ENCODE measurements around the gene ACKR1.

The ACKR1 gene

GRCh38 chr1:159171688-159172501, 32.8 kb upstream of the ACKR1 start:
- no peak overlapping the region for H3K4me3 ChIP-seq
- no peaks in the 10 kb centered on the region for H3K36me3 ChIP-seq
- TF ChIP-seq Cebpa-rat (IDR thresholded peaks at IDR 0.05) = no peak
- no peak overlapping the region for H3K9ac ChIP-seq
- peaks cover 6% of the 10 kb centered on the region; the same call in 1 of the 2 replicates for H3K27me3 ChIP-seq
- H4K20me1 ChIP-seq = no peaks in the 10 kb centered on the region
- no peak overlapping the region for H3K27ac ChIP-seq
- no peaks in the 10 kb centered on the region for H3K4me1 ChIP-seq
- no peaks in the 10 kb centered on the region for H3K9me3 ChIP-seq
- no peak overlapping the region for H3K4me2 ChIP-seq

- no peak overlapping the region for H3K4me3 ChIP-seq
- no peak overlapping the region for H3K4me2 ChIP-seq
- TF ChIP-seq Cebpa-rat (IDR thresholded peaks at IDR 0.05) = no peak
- peaks cover 6% of the 10 kb centered on the region; the same call in 1 of the 2 replicates for H3K27me3 ChIP-seq
- no peaks in the 10 kb centered on the region for H3K4me1 ChIP-seq
- H3K27ac ChIP-seq = no peak overlapping the region
- H3K9me3 ChIP-seq = no peaks in the 10 kb centered on the region
- H3K36me3 ChIP-seq = no peaks in the 10 kb centered on the region
- no peak overlapping the region for H3K9ac ChIP-seq
- no peaks in the 10 kb centered on the region for H4K20me1 ChIP-seq
Observed at GRCh38 chr1:159172614-159173291, 31.9 kb upstream of the ACKR1 start.

GRCh38 chr1:159173320-159173719, 31.4 kb upstream of the ACKR1 start:
- no peak overlapping the region for H3K27ac ChIP-seq
- no peaks in the 10 kb centered on the region for H3K36me3 ChIP-seq
- H3K4me3 ChIP-seq = no peak overlapping the region
- no peak overlapping the region for H3K4me2 ChIP-seq
- no peak overlapping the region for H3K9ac ChIP-seq
- H4K20me1 ChIP-seq = no peaks in the 10 kb centered on the region
- no peaks in the 10 kb centered on the region for H3K4me1 ChIP-seq
- H3K27me3 ChIP-seq = peaks cover 6% of the 10 kb centered on the region; the same call in 1 of the 2 replicates
- no peaks in the 10 kb centered on the region for H3K9me3 ChIP-seq
- TF ChIP-seq Cebpa-rat (IDR thresholded peaks at IDR 0.05) = no peak

- Histone ChIP-seq H3K4me2 (no peak overlapping the region), H3K9me3 (no peaks in the 10 kb centered on the region), H3K9ac (no peak overlapping the region), H3K4me3 (no peak overlapping the region), H3K27ac (no peak overlapping the region), H4K20me1 (no peaks in the 10 kb centered on the region), H3K4me1 (no peaks in the 10 kb centered on the region), H3K36me3 (no peaks in the 10 kb centered on the region), H3K27me3 (peaks cover 6% of the 10 kb centered on the region; the same call in 1 of the 2 replicates)
- TF ChIP-seq Cebpa-rat (IDR thresholded peaks at IDR 0.05) = no peak
Observed at GRCh38 chr1:159175571-159175970, 29.1 kb upstream of the ACKR1 start.

- Histone ChIP-seq H3K4me2 (no peak overlapping the region), H3K9me3 (no peaks in the 10 kb centered on the region), H3K27me3 (peaks cover 1% of the 10 kb centered on the region; the same call in 1 of the 2 replicates), H4K20me1 (no peaks in the 10 kb centered on the region), H3K9ac (no peak overlapping the region), H3K4me1 (no peaks in the 10 kb centered on the region), H3K27ac (no peak overlapping the region), H3K4me3 (no peak overlapping the region), H3K36me3 (no peaks in the 10 kb centered on the region)
- no peak for TF ChIP-seq Cebpa-rat (IDR thresholded peaks at IDR 0.05)
Observed at GRCh38 chr1:159177272-159177907, 27.3 kb upstream of the ACKR1 start.

GRCh38 chr1:159179906-159180305, 24.8 kb upstream of the ACKR1 start:
- no peak for TF ChIP-seq Cebpa-rat (IDR thresholded peaks at IDR 0.05)
- Histone ChIP-seq H3K9me3 (no peaks in the 10 kb centered on the region), H3K27me3 (no peaks in the 10 kb centered on the region), H3K27ac (no peak overlapping the region), H3K36me3 (no peaks in the 10 kb centered on the region), H4K20me1 (no peaks in the 10 kb centered on the region), H3K4me3 (no peak overlapping the region), H3K4me2 (no peak overlapping the region), H3K4me1 (no peaks in the 10 kb centered on the region), H3K9ac (no peak overlapping the region)

- no peaks in the 10 kb centered on the region for H3K9me3 ChIP-seq
- no peak overlapping the region for H3K4me2 ChIP-seq
- no peaks in the 10 kb centered on the region for H3K27me3 ChIP-seq
- H3K27ac ChIP-seq = no peak overlapping the region
- no peaks in the 10 kb centered on the region for H4K20me1 ChIP-seq
- H3K36me3 ChIP-seq = no peaks in the 10 kb centered on the region
- no peak overlapping the region for H3K4me3 ChIP-seq
- no peak for TF ChIP-seq Cebpa-rat (IDR thresholded peaks at IDR 0.05)
- no peaks in the 10 kb centered on the region for H3K4me1 ChIP-seq
- no peak overlapping the region for H3K9ac ChIP-seq
Observed at GRCh38 chr1:159180516-159180915, 24.2 kb upstream of the ACKR1 start.

- Histone ChIP-seq H3K4me1 (no peaks in the 10 kb centered on the region), H3K4me2 (no peak overlapping the region), H3K9ac (no peak overlapping the region), H3K4me3 (no peak overlapping the region), H3K27me3 (no peaks in the 10 kb centered on the region), H3K9me3 (no peaks in the 10 kb centered on the region), H3K27ac (no peak overlapping the region), H4K20me1 (no peaks in the 10 kb centered on the region), H3K36me3 (no peaks in the 10 kb centered on the region)
- no peak for TF ChIP-seq Cebpa-rat (IDR thresholded peaks at IDR 0.05)
Observed at GRCh38 chr1:159181328-159182024, 23.2 kb upstream of the ACKR1 start.

GRCh38 chr1:159184201-159184600, 20.5 kb upstream of the ACKR1 start:
- H3K9ac ChIP-seq = no peak overlapping the region
- no peaks in the 10 kb centered on the region for H3K36me3 ChIP-seq
- TF ChIP-seq Cebpa-rat (IDR thresholded peaks at IDR 0.05) = no peak
- no peaks in the 10 kb centered on the region for H3K4me1 ChIP-seq
- H4K20me1 ChIP-seq = no peaks in the 10 kb centered on the region
- H3K4me3 ChIP-seq = no peak overlapping the region
- no peak overlapping the region for H3K27ac ChIP-seq
- H3K4me2 ChIP-seq = no peak overlapping the region
- no peaks in the 10 kb centered on the region for H3K9me3 ChIP-seq
- H3K27me3 ChIP-seq = peaks cover 23% of the 10 kb centered on the region
